ENCODE results near the gene POTEB.
"Not testable (repeated sequence)": the region's sequence is repeated elsewhere in the genome, so short reads cannot be mapped to it uniquely, and the experiment has no call there.

Gene POTEB

GRCh38 chr15:21877635-21878034, at the start of gene POTEB:
Gene POTEB (minus strand): TSS chr15:21877735. CDS start chr15:21877246, 489 bp downstream.
- DNase-seq (ENCODE audit: low spot score), result not testable (repeated sequence)

GRCh38 chr15:21890955-21891354, 13.4 kb upstream of the POTEB start:
- DNase-seq (ENCODE audit: low spot score), result not testable (repeated sequence)

DNA sequence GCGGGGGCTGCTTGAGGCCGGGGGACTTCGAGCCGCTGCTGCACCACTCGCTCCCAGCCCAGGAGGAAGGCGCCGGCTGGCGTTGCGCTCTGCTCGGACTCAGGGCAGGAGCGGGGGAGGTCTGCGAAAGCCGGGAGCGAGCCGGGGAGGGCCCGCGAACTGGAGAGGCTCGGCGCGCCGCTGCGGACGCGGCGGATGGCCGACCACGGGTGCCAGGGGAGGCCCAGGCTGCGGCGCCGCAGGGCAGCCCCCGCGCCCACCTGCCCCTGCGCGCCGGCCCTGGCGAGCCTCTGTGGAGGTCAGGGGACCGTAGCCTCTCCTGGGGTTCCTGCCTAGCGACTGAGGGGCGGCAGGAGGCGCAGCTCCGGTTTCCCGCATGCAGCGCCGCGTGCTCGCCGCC, 12.0 kb upstream of the POTEB start:
- DNase-seq (ENCODE audit: low spot score), result not testable (repeated sequence)

DNA sequence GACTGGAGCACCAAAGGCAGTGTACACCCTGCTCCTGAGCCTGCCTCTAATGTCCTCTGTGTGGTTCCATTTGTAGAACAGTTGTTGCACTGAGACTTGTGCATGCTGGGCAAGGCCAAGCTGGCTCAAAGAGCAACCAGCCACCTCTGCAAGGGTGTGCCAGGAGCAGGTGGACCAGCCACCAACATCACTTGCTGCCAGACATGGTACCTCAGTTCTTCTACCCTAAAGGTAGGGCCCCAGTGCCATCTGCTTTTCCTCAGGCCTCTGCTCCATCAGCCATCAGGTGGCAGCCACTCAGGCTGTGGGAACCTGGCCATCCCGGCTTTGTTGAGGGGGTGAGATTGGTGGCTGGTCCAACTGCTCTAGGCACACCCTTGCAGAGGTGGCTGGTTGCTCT, 38.7 kb downstream of the POTEB start:
- DNase-seq (ENCODE audit: low spot score), result not testable (repeated sequence)

Measured in pons (tissue), 1 donor.